Inflammatory macrophage treated with lipopolysaccharide for 1 hour (primary cell): ENCODE measurements around the gene ACER3.
A peak's percentile ranks its signal among the peaks of the same experiment; 100 is the strongest.

Experiments used
- DNase-seq, 2 donors: peaks; one replicate each; pipeline ENCODE4 v3.0.0-alpha.2; 2020 to 2022

The ACER3 gene

GRCh38 chr11:77064648-77065217 is 204.0 kb downstream of the ACER3 start:
- no peak for DNase-seq

- peak; percentile 84 to 92 for DNase-seq
Measured at GRCh38 chr11:77065878-77066228, 205.1 kb downstream of the ACER3 start.

- peak; percentile 85 to 88 for DNase-seq
Measured at GRCh38 chr11:77066229-77067042, 205.7 kb downstream of the ACER3 start, which contains the start of gene CAPN5. Gene CAPN5 (plus strand): TSS chr11:77066971. CDS start chr11:77084887, 17,916 bp downstream.

GRCh38 chr11:77067861-77068443 is 207.2 kb downstream of the ACER3 start:
- no peak for DNase-seq

GRCh38 chr11:77068457-77069335 is 208.0 kb downstream of the ACER3 start:
- DNase-seq, result no peak

GRCh38 chr11:77069336-77069968 is 208.7 kb downstream of the ACER3 start:
- DNase-seq, result no peak

GRCh38 chr11:77069969-77070582 is 209.4 kb downstream of the ACER3 start:
- no peak for DNase-seq

GRCh38 chr11:77071077-77071476 is 210.4 kb downstream of the ACER3 start:
- no peak for DNase-seq

GRCh38 chr11:77071671-77072605 is 211.2 kb downstream of the ACER3 start:
- DNase-seq, result peak; percentile 37 to 50

- DNase-seq, result no peak
Measured at GRCh38 chr11:77072851-77073327, 212.2 kb downstream of the ACER3 start.

GRCh38 chr11:77073328-77074001 is 212.7 kb downstream of the ACER3 start:
- DNase-seq, result no peak

GRCh38 chr11:77074205-77074604 is 213.5 kb downstream of the ACER3 start:
- DNase-seq, result no peak

- no peak for DNase-seq
Measured at GRCh38 chr11:77074626-77075221, 214.0 kb downstream of the ACER3 start.

- no peak for DNase-seq
Measured at GRCh38 chr11:77075425-77075905, 214.7 kb downstream of the ACER3 start.
